GM12878 (cell line): ENCODE measurements around the gene ORM2. TPM values are rescaled to one million over a fixed set of nuclear protein-coding genes. Genes with fewer than 3 reads are reported as not detected.

Source experiments
- ATAC-seq: fragments of 200-7000 bp; cut with Tn5 transposase; 3 replicates; pipeline ENCODE4 v1.9.1; 2020; ENCODE audit warnings: mild to moderate bottlenecking, moderate library complexity
- BruUV-seq: library from RNA; stranded (reverse); fragments of 400-500 nt; replicated peaks from 2 replicates; lab custom pipeline; 2021; lab: Mats Ljungman, UMichigan
- CTCF ChIA-PET: fragments of 300-600 bp; sonication (Branson Sonifier 250); formaldehyde crosslinking; extraction: SDS; loops from one replicate; lab custom pipeline; 2021; ENCODE audit warnings: inconsistent platforms; lab: Yijun Ruan, JAX
- POLR2A ChIA-PET: fragments of 350-600 bp; formaldehyde crosslinking; extraction: SDS; loops from one replicate; lab custom pipeline; 2021; ENCODE audit warnings: inconsistent platforms; lab: Charles Lee
- RAD21 ChIA-PET: fragments of 300-600 bp; sonication (Branson Sonifier 250); formaldehyde crosslinking; loops from one replicate; lab custom pipeline; 2023; ENCODE audit warnings: antibody characterized with exemption; ENCODE audit not compliant: unreplicated experiment; lab: Charles Lee
- SMC1A ChIA-PET: fragments of 300-600 bp; sonication (Branson Sonifier 250); formaldehyde crosslinking; loops from one replicate; lab custom pipeline; 2023; ENCODE audit not compliant: unreplicated experiment, uncharacterized antibody; lab: Charles Lee
- DNase-seq: peaks from one replicate; pipeline ENCODE4 v3.0.0-alpha.2; 2011; ENCODE audit warnings: low read depth, low spot score
- FAIRE-seq: peaks from 3 replicates; lab custom pipeline; 2011; peaks lifted over from hg19 to GRCh38; lab: Jason Lieb, UNC
- H2AFZ ChIP-seq: 2 replicates; pipeline ENCODE4 v1.6.0; 2011; ENCODE audit warnings: low read depth, low read length, control low read depth; ENCODE audit not compliant: control insufficient read depth
- H3K27ac ChIP-seq: 2 replicates; pipeline ENCODE4 v1.5.1; 2011; ENCODE audit warnings: control low read depth; ENCODE audit not compliant: control insufficient read depth, insufficient read depth
- H3K27me3 ChIP-seq, 2 experiments: replicated peaks in 1 of 2; 2 replicates each; pipeline versions ENCODE4 v1.6.0 to v1.6.1; 2011; ENCODE audit warnings: low read length in 1 of 2; ENCODE audit not compliant: control insufficient read depth in 2 of 2, insufficient read depth in 2 of 2
- H3K36me3 ChIP-seq, 2 experiments: 2 replicates each; pipeline ENCODE4 v1.5.1; 2011; ENCODE audit warnings: low read length in 1 of 2; ENCODE audit not compliant: control insufficient read depth in 2 of 2, insufficient read depth in 2 of 2
- H3K4me1 ChIP-seq: 2 replicates; pipeline ENCODE4 v1.6.1; 2011; ENCODE audit warnings: mild to moderate bottlenecking, low read length, moderate library complexity, mixed read lengths; ENCODE audit not compliant: control insufficient read depth, insufficient read depth
- H3K4me2 ChIP-seq: 2 replicates; pipeline ENCODE4 v1.6.0; 2011; ENCODE audit warnings: control low read depth; ENCODE audit not compliant: control insufficient read depth, insufficient read depth
- H3K4me3 ChIP-seq: fragments of 200-600 bp; sonication (generic); 2 replicates; pipeline ENCODE4 v1.5.1; 2016
- H3K79me2 ChIP-seq: 2 replicates; pipeline ENCODE4 v1.6.0; 2011; ENCODE audit warnings: low read length; ENCODE audit not compliant: control insufficient read depth, insufficient read depth
- H3K9ac ChIP-seq: 2 replicates; pipeline ENCODE4 v1.8.0; 2011; ENCODE audit warnings: low read length, control low read depth, mixed read lengths; ENCODE audit not compliant: control insufficient read depth, insufficient read depth
- H3K9me3 ChIP-seq: replicated peaks from 3 replicates; pipeline ENCODE4 v1.5.1; 2011; ENCODE audit warnings: mild to moderate bottlenecking, low read length; ENCODE audit not compliant: control insufficient read depth, insufficient read depth
- H4K20me1 ChIP-seq: 2 replicates; pipeline ENCODE4 v1.6.0; 2011; ENCODE audit not compliant: control insufficient read depth, insufficient read depth
- EP300 ChIP-seq, 2 experiments: fragments of 150-350 bp in 1 of 2; IDR thresholded peaks; 2 replicates each; pipeline ENCODE4 v1.6.1; 2011 to 2012; ENCODE audit warnings: low read depth in 2 of 2, low read length in 2 of 2, borderline replicate concordance in 1 of 2, improper control_type of control experiment in 1 of 2, inconsistent platforms in 1 of 2; ENCODE audit not compliant: control insufficient read depth in 1 of 2
- FOS ChIP-seq: IDR thresholded peaks from 3 replicates; pipeline ENCODE4 v1.6.1; 2011; ENCODE audit warnings: borderline replicate concordance; ENCODE audit not compliant: insufficient read length; ENCODE audit errors: extremely low read depth
- LARP7 ChIP-seq: fragments of 450-650 bp; IDR thresholded peaks from 2 replicates; pipeline ENCODE4 v1.6.1; 2017; ENCODE audit warnings: mild to moderate bottlenecking
- MYC ChIP-seq: IDR thresholded peaks from 2 replicates; pipeline ENCODE4 v1.6.1; 2011; ENCODE audit warnings: mild to moderate bottlenecking, low read length, moderate library complexity, inconsistent platforms; ENCODE audit not compliant: insufficient read depth, insufficient replicate concordance, insufficient read length, severe bottlenecking
- NFIC ChIP-seq: IDR thresholded peaks from 2 replicates; pipeline ENCODE4 v1.6.1; 2012; ENCODE audit warnings: low read depth, mild to moderate bottlenecking, inconsistent platforms, low read length, moderate library complexity
- POLR2AphosphoS5 ChIP-seq: IDR thresholded peaks from 2 replicates; pipeline ENCODE4 v1.6.1; 2011; ENCODE audit warnings: mild to moderate bottlenecking, low read length, inconsistent platforms
- RBBP5 ChIP-seq: fragments of 200-600 bp; sonication (generic); conservative IDR thresholded peaks from 2 replicates; pipeline ENCODE4 v1.6.1; 2016
- ZNF592 ChIP-seq: fragments of 450-650 bp; IDR thresholded peaks from 2 replicates; pipeline ENCODE4 v1.6.1; 2017; ENCODE audit warnings: mild to moderate bottlenecking, moderate library complexity
- WGBS: methylation state at CpG from one replicate; pipeline ENCODE4 v1.1.6; 2016; ENCODE audit warnings: low lambda C conversion rate; ENCODE audit not compliant: insufficient replicate concordance, insufficient coverage; ENCODE audit errors: missing lambda C conversion rate; 5-methylcytosine and 5-hydroxymethylcytosine counted together
- in situ Hi-C: fragments of 300-500 bp; cut with MboI; formaldehyde crosslinking; loops from 9 replicates; pipeline ENCODE4 v1.14.3; 2018; ENCODE audit warnings: mixed read lengths
- intact Hi-C: fragments of 100-400 bp; cut with micrococcal nuclease; formaldehyde crosslinking; loops from one replicate; pipeline ENCODE4 v1.14.2; 2022; ENCODE audit not compliant: unreplicated experiment
- polyA plus RNA-seq, 11 experiments: library from polyadenylated mRNA; depleted of rRNA in 4 of 11; unstranded in 6 of 11; stranded (reverse) in 5 of 11; fragments of >200 nt; fragmentation: Nextera tagmentation in 4 of 11; fragmentation: Illumina TruSeq in 1 of 11; extraction: Ambion mirVana in 4 of 11; extraction: Trizol in 1 of 11; gene quantifications; 1 replicate in 1 of 11; 2 replicates in 10 of 11; pipeline versions ENCODE4 v1.2.1 to v1.2.3, GENCODE V29; 2011 to 2016; ENCODE audit warnings: inconsistent platforms in 2 of 11, missing spikeins in 2 of 11, low read depth in 1 of 11
- total RNA-seq, 4 experiments: library from RNA; depleted of rRNA in 3 of 4; stranded (reverse); fragments of >200 nt in 3 of 4; fragmentation: Illumina TruSeq in 1 of 4; extraction: Trizol in 1 of 4; gene quantifications; 2 replicates each; pipeline versions ENCODE4 v1.2.1 to v1.2.3, GENCODE V29; 2013 to 2021

The ORM2 gene
- total and polyA plus RNA-seq, 10 of the 15 experiments (the other 5 are each of a cell fraction or from before 2014, with no cell fraction given): 0.64 TPM; not detected in 9

GRCh38 chr9:114341991-114342390 lies 12.3 kb downstream of the ORM2 start:
- FAIRE-seq (no peak), DNase-seq (no peak), ATAC-seq (no peak)
- Histone ChIP-seq H3K4me3 (no peak overlapping the region), H4K20me1 (0 out of 2 replicates have a peak, but pooled peaks cover 4% of the 10 kb centered on the region), H3K4me2 (no peak overlapping the region), H3K36me3 (peaks cover 56 to 77% of the 10 kb centered on the region in 2 experiments), H3K9me3 (no peaks in the 10 kb centered on the region), H3K27me3 (no peaks in the 10 kb centered on the region), H3K79me2 (no peaks in the 10 kb centered on the region), H3K27ac (no peak overlapping the region), H3K4me1 (peaks cover 6% of the 10 kb centered on the region; the same call in 1 of the 2 replicates), H2AFZ (no peak overlapping the region)
- RAD21 ChIA-PET: interaction anchor here (1.1 to 1.2 kb wide), 2 partner anchors 37 to 64 kb away, joined by 3 read pairs; no protein-coding TSS in a partner anchor
- intact Hi-C loops: loop anchor here (5.0 to 10.0 kb wide), 2 partner anchors 163 to 310 kb away; partner anchors contain the start of gene WHRN
- in situ Hi-C loops: no loop called here
- BruUV-seq: no TSS peak
- POLR2A ChIA-PET: no interaction called here
- 90% methylated on average over 4 of the region's 4 CpGs for WGBS
- SMC1A ChIA-PET: interaction anchor here (0.8 to 5.7 kb wide), 7 partner anchors 10 to 312 kb away, joined by 3 to 50 read pairs (median 3); partner anchors contain the start of gene AKNA
- CTCF ChIA-PET: interaction anchor here (1.6 to 6.6 kb wide), 2 partner anchors 44 to 63 kb away, joined by 6 to 122 read pairs; partner anchors contain the start of gene AKNA
- TF ChIP-seq RBBP5: no peak
- TF ChIP-seq LARP7: no peak
- no peak for TF ChIP-seq FOS
- TF ChIP-seq ZNF592: no peak
- no peak for TF ChIP-seq MYC
- no peak for TF ChIP-seq NFIC
- TF ChIP-seq EP300 (IDR thresholded peaks at IDR 0.05; ENCODE audit: borderline replicate concordance in 1 of 2, control insufficient read depth in 1 of 2, low read depth in 2 of 2, low read length in 2 of 2): no peak
- 0 out of 2 replicates have a peak, but pooled peaks have one; percentile 11 for TF ChIP-seq POLR2AphosphoS5
- TF ChIP-seq, all 136 proteins: peak for 1
- no peak overlapping the region for H3K9ac ChIP-seq
